PC-9 (cell line): ENCODE measurements around the gene RNF6. TPM values are rescaled to one million over a fixed set of nuclear protein-coding genes. Genes with fewer than 3 reads are reported as not detected.

ENCODE experiments used
- BruUV-seq: library from RNA; stranded (reverse); fragments of 400-500 nt; replicated peaks from 2 replicates; lab custom pipeline; 2021; lab: Mats Ljungman, UMichigan
- CTCF ChIA-PET: fragments of 300-600 bp; sonication (Branson Sonifier 250); formaldehyde crosslinking; loops from one replicate; lab custom pipeline; 2022; ENCODE audit warnings: antibody characterized with exemption; lab: Charles Lee
- POLR2A ChIA-PET: fragments of 300-600 bp; sonication (Branson Sonifier 250); formaldehyde crosslinking; loops from one replicate; lab custom pipeline; 2022; ENCODE audit warnings: antibody characterized with exemption; ENCODE audit not compliant: unreplicated experiment; lab: Charles Lee
- DNase-seq, 2 experiments: peaks; one replicate each; pipeline versions ENCODE4 v3.0.0 to v3.0.0-alpha.2; 2015 to 2022; ENCODE audit warnings: mixed read lengths in 1 of 2
- H2AFZ ChIP-seq: fragments of 200-600 bp; sonication (generic); 2 replicates; pipeline ENCODE4 v1.8.1; 2017; ENCODE audit warnings: antibody characterized with exemption
- H3F3A ChIP-seq: fragments of 200-600 bp; sonication (generic); 2 replicates; pipeline ENCODE4 v1.8.1; 2017; ENCODE audit warnings: antibody characterized with exemption, mild to moderate bottlenecking, low read depth; ENCODE audit not compliant: insufficient read depth
- H3K27ac ChIP-seq: fragments of 200-600 bp; sonication (generic); 2 replicates; pipeline ENCODE4 v1.6.1; 2016; ENCODE audit warnings: mixed run types
- H3K27me3 ChIP-seq: fragments of 200-600 bp; sonication (generic); 2 replicates; pipeline ENCODE4 v1.6.1; 2016; ENCODE audit warnings: low read depth, mixed run types; ENCODE audit not compliant: insufficient read depth
- H3K36me3 ChIP-seq: fragments of 200-600 bp; sonication (generic); 2 replicates; pipeline ENCODE4 v1.6.1; 2016; ENCODE audit warnings: low read depth, mixed run types
- H3K4me1 ChIP-seq: fragments of 200-600 bp; sonication (generic); replicated peaks from 2 replicates; pipeline ENCODE4 v1.6.1; 2016; ENCODE audit warnings: mixed run types; ENCODE audit not compliant: insufficient read depth
- H3K4me2 ChIP-seq: fragments of 200-600 bp; sonication (generic); 2 replicates; pipeline ENCODE4 v1.6.1; 2017; ENCODE audit warnings: mixed run types
- H3K4me3 ChIP-seq: fragments of 200-600 bp; sonication (generic); 2 replicates; pipeline ENCODE4 v1.6.1; 2016; ENCODE audit warnings: mixed run types
- H3K79me2 ChIP-seq: fragments of 200-600 bp; sonication (generic); 2 replicates; pipeline ENCODE4 v1.6.1; 2017; ENCODE audit warnings: low read depth, mixed run types
- H3K9me2 ChIP-seq: fragments of 200-600 bp; sonication (generic); 2 replicates; pipeline ENCODE4 v1.8.1; 2017; ENCODE audit warnings: mild to moderate bottlenecking; ENCODE audit not compliant: insufficient read depth
- H3K9me3 ChIP-seq: fragments of 200-600 bp; sonication (generic); 2 replicates; pipeline ENCODE4 v1.8.1; 2016; ENCODE audit warnings: low read depth; ENCODE audit not compliant: insufficient read depth
- H4K20me1 ChIP-seq: fragments of 200-600 bp; sonication (generic); 2 replicates; pipeline ENCODE4 v1.8.1; 2017; ENCODE audit not compliant: insufficient read depth
- CTCF ChIP-seq: fragments of 200-600 bp; sonication (generic); conservative IDR thresholded peaks from 2 replicates; pipeline ENCODE4 v1.6.1; 2017; ENCODE audit warnings: mixed run types, antibody characterized with exemption, mild to moderate bottlenecking, moderate library complexity
- EZH2 ChIP-seq: fragments of 200-600 bp; sonication (generic); IDR thresholded peaks from 2 replicates; pipeline ENCODE4 v1.8.0; 2017; ENCODE audit warnings: antibody characterized with exemption, low read depth
- intact Hi-C: fragments of 100-400 bp; cut with micrococcal nuclease; formaldehyde crosslinking; loops from one replicate; pipeline ENCODE4 v1.10.0; 2022; ENCODE audit not compliant: unreplicated experiment
- total RNA-seq: library from RNA; stranded (reverse); gene quantifications from 2 replicates; pipeline ENCODE4 v1.2.3, GENCODE V29; 2021

Gene RNF6
- total RNA-seq, 1 experiment from 2014 or later, result 30.3 TPM

DNA sequence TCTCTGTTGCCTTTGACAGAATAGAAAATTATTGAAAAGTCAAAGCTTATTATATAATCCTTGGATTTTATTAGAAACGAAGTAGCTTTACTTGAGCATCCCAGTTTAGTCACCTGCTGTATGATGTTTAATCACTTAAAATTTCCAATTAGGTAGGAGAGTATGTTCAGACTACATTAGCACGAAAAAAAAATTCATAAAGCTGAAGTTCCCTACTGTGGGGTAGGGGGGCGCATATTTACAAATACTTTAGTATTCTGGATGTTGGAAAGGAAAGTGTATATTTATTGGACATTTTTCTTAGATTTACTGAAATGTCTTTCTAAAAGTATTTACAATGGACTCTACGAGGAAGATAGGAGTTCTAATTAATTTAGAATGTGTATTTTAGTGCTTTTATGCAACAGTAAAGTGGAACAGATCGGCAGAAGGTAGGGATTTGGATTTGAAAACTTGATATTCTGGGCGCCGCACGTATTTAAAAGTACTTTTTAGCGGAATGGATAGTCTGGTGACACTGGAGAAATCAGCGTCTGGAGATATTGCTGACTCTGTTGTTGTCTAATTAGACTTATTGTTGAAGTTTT, 33.7 kb upstream of the RNF6 start:
- peak overlapping the region; percentile 67 for H3K4me3 ChIP-seq
- no TSS peak for BruUV-seq
- H3K4me2 ChIP-seq, result peak overlapping the region; percentile 91
- DNase-seq, result no peak
- H3K27me3 ChIP-seq, result no peaks in the 10 kb centered on the region
- H3K27ac ChIP-seq, result no peak overlapping the region
- peaks cover 25% of the 10 kb centered on the region for H4K20me1 ChIP-seq
- CTCF ChIA-PET, result interaction anchor here (0.6 kb wide), 1 partner anchor 936 kb away, joined by 3 read pairs; no protein-coding TSS in a partner anchor
- POLR2A ChIA-PET, result no interaction called here
- H3F3A ChIP-seq, result no peaks in the 10 kb centered on the region
- TF ChIP-seq CTCF (peak; percentile 56; the same call in 1 of the 2 replicates), EZH2 (no peak)
- H3K36me3 ChIP-seq, result no peaks in the 10 kb centered on the region
- peak overlapping the region; percentile 90 for H2AFZ ChIP-seq
- peaks cover 63% of the 10 kb centered on the region for H3K79me2 ChIP-seq
- no peaks in the 10 kb centered on the region for H3K9me3 ChIP-seq
- H3K9me2 ChIP-seq, result no peaks in the 10 kb centered on the region
- H3K4me1 ChIP-seq, result peaks cover 28% of the 10 kb centered on the region
- intact Hi-C loops, result loop anchor here (2.0 kb wide), 2 partner anchors 33 to 69 kb away; partner anchors contain the start of gene RNF6

DNA sequence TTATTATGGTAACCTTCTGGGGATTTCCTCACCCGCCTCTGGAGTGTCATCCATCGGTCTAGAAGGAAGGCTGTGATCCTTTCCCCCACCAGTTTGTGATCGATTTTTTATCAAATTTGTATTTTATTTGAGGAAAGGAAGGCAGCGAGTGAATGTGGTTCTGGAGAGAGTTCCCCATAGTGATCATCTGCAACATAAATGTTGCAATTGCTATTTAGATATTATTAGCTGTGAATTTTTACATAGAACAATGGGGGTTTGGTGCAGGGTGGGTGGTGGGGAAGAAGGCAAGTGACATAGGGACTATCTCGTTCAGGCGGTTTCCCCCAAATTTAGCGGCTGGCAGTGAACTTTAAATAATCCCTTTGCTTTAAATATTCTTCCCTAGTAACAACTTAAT, 33.0 kb upstream of the RNF6 start:
- TF ChIP-seq CTCF (no peak), EZH2 (no peak)
- no TSS peak for BruUV-seq
- Histone ChIP-seq H3K27me3 (no peaks in the 10 kb centered on the region), H3K36me3 (no peaks in the 10 kb centered on the region), H3K4me2 (peak overlapping the region; percentile 91), H3K4me1 (peaks cover 28% of the 10 kb centered on the region), H2AFZ (peak overlapping the region; percentile 90), H3K9me2 (no peaks in the 10 kb centered on the region), H3K27ac (no peak overlapping the region), H3F3A (no peaks in the 10 kb centered on the region), H4K20me1 (peaks cover 21% of the 10 kb centered on the region), H3K4me3 (peak overlapping the region; percentile 67), H3K9me3 (no peaks in the 10 kb centered on the region), H3K79me2 (peaks cover 57% of the 10 kb centered on the region)
- DNase-seq, result no peak
- POLR2A ChIA-PET, result no interaction called here
- intact Hi-C loops, result loop anchor here (2.0 kb wide), 2 partner anchors 32 to 68 kb away; partner anchors contain the start of gene RNF6
- CTCF ChIA-PET, result no interaction called here

GRCh38 chr13:26254583-26255111, 32.5 kb upstream of the RNF6 start:
- Histone ChIP-seq H3K36me3 (no peaks in the 10 kb centered on the region), H4K20me1 (peaks cover 17% of the 10 kb centered on the region), H2AFZ (peak overlapping the region; percentile 90), H3K4me3 (peak overlapping the region; percentile 67), H3K27me3 (no peaks in the 10 kb centered on the region; the same call in 1 of the 2 replicates), H3K27ac (no peak overlapping the region), H3K79me2 (peaks cover 52% of the 10 kb centered on the region), H3K9me3 (no peaks in the 10 kb centered on the region), H3F3A (no peaks in the 10 kb centered on the region), H3K4me1 (peaks cover 28% of the 10 kb centered on the region), H3K4me2 (peak overlapping the region; percentile 91), H3K9me2 (no peaks in the 10 kb centered on the region)
- ChIA-PET POLR2A (interaction anchor here (0.6 kb wide), 1 partner anchor 220 kb away, joined by 3 read pairs; no protein-coding TSS in a partner anchor), CTCF (no interaction called here)
- BruUV-seq, result TSS peak; percentile 54
- TF ChIP-seq CTCF (no peak), EZH2 (no peak)
- peak; percentile 43 to 46 for DNase-seq
- intact Hi-C loops, result loop anchor here (2.0 kb wide), 2 partner anchors 32 to 68 kb away; partner anchors contain the start of gene RNF6
